Measurements from ENCODE around the gene UNC5C.

GRCh38 chr4:95535180-95535579 lies 13.6 kb downstream of the UNC5C start:
- TF ChIP-seq TARDBP (IDR thresholded peaks at IDR 0.05) (no peak), L3MBTL2 (conservative IDR thresholded peaks at IDR 0.05) (no peak), ARNT (IDR thresholded peaks at IDR 0.05) (no peak), ELF4 (IDR thresholded peaks at IDR 0.05) (no peak), SP1 (IDR thresholded peaks at IDR 0.05) (no peak), BHLHE40 (IDR thresholded peaks at IDR 0.05; ENCODE audit: borderline replicate concordance) (no peak), SUZ12 (IDR thresholded peaks at IDR 0.05) (no peak)

Measured in HEK293T (cell line).